Mucosa of descending colon (tissue), 3 donors: ENCODE data around the gene NRN1L. TPM values are rescaled to one million over a fixed set of nuclear protein-coding genes. Genes with fewer than 3 reads are reported as not detected.
A peak's percentile ranks its signal among the peaks of the same experiment; 100 is the strongest.

Experiments
- ATAC-seq: fragments of 200-7000 bp; cut with Tn5 transposase; one replicate; pipeline ENCODE4 v1.9.1; 2020; ENCODE audit warnings: mild to moderate bottlenecking, moderate library complexity
- DNase-seq, 3 donors: peaks; one replicate each; pipeline ENCODE4 v3.0.0-alpha.2; 2020
- H3K36me3 ChIP-seq: fragments of 200-600 bp; one replicate; pipeline ENCODE4 v1.8.0; 2021; ENCODE audit warnings: low read depth, mild to moderate bottlenecking
- H3K4me1 ChIP-seq: fragments of 200-600 bp; one replicate; pipeline ENCODE4 v1.8.0; 2021; ENCODE audit warnings: low read depth, mild to moderate bottlenecking
- H3K4me3 ChIP-seq: fragments of 200-600 bp; one replicate; pipeline ENCODE4 v1.8.0; 2021; ENCODE audit warnings: mild to moderate bottlenecking
- H3K9me3 ChIP-seq: fragments of 200-600 bp; one replicate; pipeline ENCODE4 v1.8.0; 2021; ENCODE audit warnings: mild to moderate bottlenecking
- intact Hi-C, 2 donors: fragments of 100-400 bp; cut with DNase I in 1 of 2; cut with micrococcal nuclease in 1 of 2; formaldehyde crosslinking; loops; one replicate each; pipeline versions ENCODE4 v1.11.0 to v1.11.1; 2022; cut with DNase I, micrococcal nuclease
- total RNA-seq, 3 donors: library from RNA; stranded (reverse); fragmentation: NEBNext Ultra II Directional in 2 of 3; extraction: Animal tissue kit (Norgen Biotek cat#: 25700) in 2 of 3; gene quantifications; one replicate each; pipeline versions ENCODE4 v1.2.1 to v1.2.4, GENCODE V29; 2021 to 2023
- TF ChIP-seq, protein P1 (sequence below): fragments of 200-600 bp; IDR thresholded peaks from one replicate; pipeline ENCODE4 v1.8.0; 2022; ENCODE audit warnings: antibody characterized with exemption, mild to moderate bottlenecking
- donor health status: DM: no; HTN: no; CAD: no; lungs with moderate emphysema.
- donor health status: DM: no; HTN: no; CAD: no.
- donor health status: DM: no; HTN: yes; CAD: no.

The NRN1L gene
- total RNA-seq, 3 donors from 2014 or later: 0.49 to 0.99 TPM; not detected in 1

DNA sequence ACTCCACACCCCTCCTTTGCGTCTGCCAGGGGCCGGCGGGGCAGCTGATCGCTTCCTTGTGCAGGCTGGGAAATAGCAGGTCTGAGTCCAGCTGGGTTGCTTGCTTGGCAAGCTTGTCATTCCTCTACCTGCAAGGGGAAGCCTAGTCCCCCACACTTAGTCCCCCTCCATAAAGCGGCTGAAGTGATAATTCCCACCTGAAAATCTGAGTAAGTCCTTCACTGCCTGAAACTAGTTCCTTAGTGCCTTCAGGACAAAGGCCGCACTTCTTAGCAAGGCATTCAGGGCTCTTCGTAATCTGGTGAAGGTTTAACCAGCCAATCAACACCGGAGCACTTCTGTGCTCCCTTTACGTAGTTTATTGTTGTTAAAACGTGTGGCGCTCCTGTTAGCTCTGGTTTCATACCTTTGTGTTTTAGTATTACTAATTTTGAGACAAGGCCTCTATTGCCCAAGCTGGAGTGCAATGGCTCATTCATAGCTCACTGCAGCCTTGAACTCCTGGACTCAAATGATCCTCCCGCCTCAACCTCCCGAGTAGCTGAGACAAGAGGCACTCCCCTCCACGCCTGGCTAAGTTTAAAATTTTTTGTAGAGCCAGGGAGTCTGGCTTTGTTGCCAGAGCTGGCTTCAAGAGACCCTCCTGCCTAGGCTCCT, 9.2 kb downstream of the NRN1L start:
- peaks cover 33% of the 10 kb centered on the region for H3K4me1 ChIP-seq
- intact Hi-C loops: no loop called here
- TF ChIP-seq, protein P1, sequence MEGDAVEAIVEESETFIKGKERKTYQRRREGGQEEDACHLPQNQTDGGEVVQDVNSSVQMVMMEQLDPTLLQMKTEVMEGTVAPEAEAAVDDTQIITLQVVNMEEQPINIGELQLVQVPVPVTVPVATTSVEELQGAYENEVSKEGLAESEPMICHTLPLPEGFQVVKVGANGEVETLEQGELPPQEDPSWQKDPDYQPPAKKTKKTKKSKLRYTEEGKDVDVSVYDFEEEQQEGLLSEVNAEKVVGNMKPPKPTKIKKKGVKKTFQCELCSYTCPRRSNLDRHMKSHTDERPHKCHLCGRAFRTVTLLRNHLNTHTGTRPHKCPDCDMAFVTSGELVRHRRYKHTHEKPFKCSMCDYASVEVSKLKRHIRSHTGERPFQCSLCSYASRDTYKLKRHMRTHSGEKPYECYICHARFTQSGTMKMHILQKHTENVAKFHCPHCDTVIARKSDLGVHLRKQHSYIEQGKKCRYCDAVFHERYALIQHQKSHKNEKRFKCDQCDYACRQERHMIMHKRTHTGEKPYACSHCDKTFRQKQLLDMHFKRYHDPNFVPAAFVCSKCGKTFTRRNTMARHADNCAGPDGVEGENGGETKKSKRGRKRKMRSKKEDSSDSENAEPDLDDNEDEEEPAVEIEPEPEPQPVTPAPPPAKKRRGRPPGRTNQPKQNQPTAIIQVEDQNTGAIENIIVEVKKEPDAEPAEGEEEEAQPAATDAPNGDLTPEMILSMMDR: no peak
- DNase-seq (peak in 1 of 3 donors; percentile 57), ATAC-seq (peak; percentile 66)
- no peaks in the 10 kb centered on the region for H3K36me3 ChIP-seq
- no peaks in the 10 kb centered on the region for H3K9me3 ChIP-seq
- H3K4me3 ChIP-seq: peak overlapping the region; percentile 93

DNA sequence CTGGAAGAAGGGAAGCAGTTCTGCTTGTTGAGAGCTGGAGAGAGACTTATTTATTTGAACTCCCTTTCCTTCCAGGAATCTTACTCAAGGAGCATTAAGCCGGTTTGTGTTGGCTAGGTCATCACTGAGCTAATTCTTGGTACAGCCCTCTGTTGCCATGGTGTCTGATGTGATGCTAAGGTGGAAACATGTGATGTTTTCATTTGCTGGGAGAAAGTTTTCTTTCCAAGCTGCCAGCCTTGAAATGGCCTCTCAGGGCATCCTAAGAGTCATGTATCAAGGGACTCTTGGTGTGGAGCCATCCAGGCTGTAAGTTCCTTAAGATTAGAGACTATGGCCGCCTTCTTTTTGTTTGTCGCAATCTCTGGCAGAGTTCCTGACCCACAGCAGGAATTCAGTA, 12.5 kb downstream of the NRN1L start:
- TF ChIP-seq, protein P1: no peak
- H3K4me3 ChIP-seq: no peak overlapping the region
- peaks cover 35% of the 10 kb centered on the region for H3K4me1 ChIP-seq
- intact Hi-C loops: no loop called here
- no peaks in the 10 kb centered on the region for H3K36me3 ChIP-seq
- ATAC-seq: no peak
- no peaks in the 10 kb centered on the region for H3K9me3 ChIP-seq
- DNase-seq: no peak

DNA sequence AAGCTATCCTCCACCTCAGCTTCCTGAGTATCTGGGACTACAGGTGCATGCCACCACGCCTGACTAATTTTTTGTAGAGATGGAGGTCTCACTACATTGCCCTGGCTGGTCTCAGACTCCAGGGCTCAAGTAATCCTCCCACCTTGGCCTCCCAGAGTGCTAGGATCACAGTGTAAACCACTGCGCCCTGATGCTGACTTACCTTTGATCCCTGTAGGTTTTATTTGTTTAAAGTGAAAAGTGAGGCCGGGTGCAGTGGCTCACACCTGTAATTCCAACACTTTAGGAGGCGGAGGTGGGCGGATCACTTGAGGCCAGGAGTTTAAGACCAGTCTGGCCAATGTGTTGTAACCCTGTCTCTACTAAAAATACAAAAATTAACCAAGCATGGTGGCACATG, 17.0 kb downstream of the NRN1L start:
- TF ChIP-seq, protein P1: no peak
- peak in 2 of 3 donors; percentile 47 to 52 for DNase-seq
- Histone ChIP-seq H3K4me3 (no peak overlapping the region), H3K4me1 (peaks cover 12% of the 10 kb centered on the region), H3K9me3 (no peaks in the 10 kb centered on the region), H3K36me3 (no peaks in the 10 kb centered on the region)
- intact Hi-C loops: no loop called here
- peak; percentile 91 for ATAC-seq

DNA sequence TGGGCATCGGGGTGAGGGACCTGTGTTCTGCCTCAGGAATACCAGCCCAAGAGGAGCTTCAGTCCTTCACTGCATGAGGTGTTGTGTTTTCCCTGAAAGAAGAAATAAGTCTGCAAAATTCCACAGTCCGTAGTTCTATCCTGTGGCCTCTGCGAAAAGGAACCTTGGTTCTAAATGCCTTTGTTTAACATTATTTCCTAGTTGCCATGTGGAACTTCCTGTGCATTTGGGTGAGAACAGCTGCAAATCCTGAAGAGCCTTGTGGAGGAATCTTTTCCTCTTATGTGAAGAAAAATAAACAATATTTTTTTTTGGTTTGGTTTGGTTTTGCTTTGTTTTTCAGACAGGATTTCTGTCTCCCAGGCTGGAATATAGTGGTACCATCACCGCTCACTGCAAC, 18.1 kb downstream of the NRN1L start:
- Histone ChIP-seq H3K4me3 (no peak overlapping the region), H3K36me3 (no peaks in the 10 kb centered on the region), H3K9me3 (no peaks in the 10 kb centered on the region), H3K4me1 (peaks cover 8% of the 10 kb centered on the region)
- DNase-seq: no peak
- intact Hi-C loops: no loop called here
- TF ChIP-seq, protein P1: no peak
- no peak for ATAC-seq

DNA sequence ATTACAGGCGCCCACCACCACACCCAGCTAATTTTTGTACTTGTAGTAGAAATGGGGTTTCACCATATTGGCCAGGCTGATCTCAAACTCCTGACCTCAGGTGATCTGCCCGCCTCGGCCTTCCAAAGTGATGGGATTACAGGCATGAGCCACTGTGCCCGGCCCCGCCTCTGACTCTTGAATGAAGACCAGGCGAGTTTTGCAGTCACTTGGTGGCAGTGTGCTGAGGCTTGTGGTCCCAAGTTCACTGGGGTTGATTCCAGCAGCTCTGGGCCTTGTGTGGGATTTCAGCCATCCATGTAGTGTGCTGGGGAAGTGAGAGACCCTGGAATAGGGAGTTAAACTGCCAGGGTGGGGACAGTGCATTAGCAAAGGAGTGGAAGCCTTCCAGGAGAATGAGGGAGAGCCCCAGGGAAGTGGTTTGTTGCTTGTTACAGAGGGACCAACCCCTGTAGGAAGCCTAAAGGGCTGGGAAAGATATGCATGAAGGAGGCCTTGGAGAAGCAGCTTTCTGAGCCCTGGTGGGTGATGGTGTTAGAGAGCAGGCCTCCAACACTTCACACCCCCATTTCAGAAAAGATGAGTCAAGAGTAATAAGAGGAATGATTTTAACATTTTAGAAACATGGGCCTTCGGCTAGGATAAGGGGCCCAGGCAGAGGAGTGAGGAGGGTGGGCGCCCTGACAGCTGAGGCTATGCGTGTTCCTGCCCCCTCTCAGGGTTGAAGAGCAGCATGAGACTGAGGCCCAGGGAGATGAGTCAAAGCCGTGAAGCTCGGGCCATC, 22.9 kb downstream of the NRN1L start:
- intact Hi-C loops: no loop called here
- TF ChIP-seq, protein P1: no peak
- DNase-seq (no peak), ATAC-seq (no peak)
- H3K4me1 ChIP-seq: no peaks in the 10 kb centered on the region
- no peak overlapping the region for H3K4me3 ChIP-seq
- H3K36me3 ChIP-seq: no peaks in the 10 kb centered on the region
- no peaks in the 10 kb centered on the region for H3K9me3 ChIP-seq
